ENCODE data around the gene UST.
"Not testable (repeated sequence)": the region's sequence is repeated elsewhere in the genome, so short reads cannot be mapped to it uniquely, and the experiment has no call there.

Gene UST

GRCh38 chr6:148874698-148875293 is 128.0 kb downstream of the UST start:
- DNase-seq, result no peak

GRCh38 chr6:148878683-148879082 is 131.9 kb downstream of the UST start:
- no peak for DNase-seq

GRCh38 chr6:148880742-148881141 is 133.9 kb downstream of the UST start:
- not testable (repeated sequence) for DNase-seq

GRCh38 chr6:148881593-148882311 is 134.9 kb downstream of the UST start:
- no peak for DNase-seq

- no peak for DNase-seq
Measured at GRCh38 chr6:148883270-148883669, 136.4 kb downstream of the UST start.

- DNase-seq, result no peak
Measured at GRCh38 chr6:148884461-148884860, 137.6 kb downstream of the UST start.

- DNase-seq, result no peak
Measured at GRCh38 chr6:148885136-148885865, 138.5 kb downstream of the UST start.

- no peak for DNase-seq
Measured at GRCh38 chr6:148885925-148886845, 139.4 kb downstream of the UST start.

- no peak for DNase-seq
Measured at GRCh38 chr6:148887181-148887580, 140.4 kb downstream of the UST start.

GRCh38 chr6:148888856-148889255 is 142.0 kb downstream of the UST start:
- DNase-seq, result no peak

- DNase-seq, result no peak
Measured at GRCh38 chr6:148890096-148890495, 143.3 kb downstream of the UST start.

GRCh38 chr6:148890652-148891404 is 144.0 kb downstream of the UST start:
- DNase-seq, result no peak

- DNase-seq, result no peak
Measured at GRCh38 chr6:148891405-148891783, 144.6 kb downstream of the UST start.

GRCh38 chr6:148892247-148892646 is 145.4 kb downstream of the UST start:
- DNase-seq, result no peak

GRCh38 chr6:148893073-148893472 is 146.2 kb downstream of the UST start:
- DNase-seq, result no peak

GRCh38 chr6:148893481-148893880 is 146.7 kb downstream of the UST start:
- DNase-seq, result no peak

GRCh38 chr6:148898376-148899014 is 151.7 kb downstream of the UST start:
- DNase-seq, result no peak

- no peak for DNase-seq
Measured at GRCh38 chr6:148904896-148905870, 158.4 kb downstream of the UST start.

- no peak for DNase-seq
Measured at GRCh38 chr6:148905901-148906300, 159.1 kb downstream of the UST start.

GRCh38 chr6:148906386-148906785 is 159.6 kb downstream of the UST start:
- DNase-seq, result no peak

All from T-helper 1 cell (primary cell).